ENCODE measurements around the gene TRIM41.
"Not testable (repeated sequence)": the region's sequence is repeated elsewhere in the genome, so short reads cannot be mapped to it uniquely, and the experiment has no call there.

The TRIM41 gene

GRCh38 chr5:181207960-181208253, 15.2 kb upstream of the TRIM41 start:
- Histone ChIP-seq H3K36me3 (no peaks in the 10 kb centered on the region), H3K4me1 (no peaks in the 10 kb centered on the region), H3K9me3 (no peaks in the 10 kb centered on the region), H3K4me3 (ENCODE audit: low read depth, low read length) (peak overlapping the region; percentile 10; the same call in 1 of the 2 replicates), H3K27me3 (peaks cover 25% of the 10 kb centered on the region)
- TF ChIP-seq CTCF (IDR thresholded peaks at IDR 0.05; ENCODE audit: low read depth, low read length) = no peak
- DNase-seq = no peak

- not testable (repeated sequence) for H3K4me3 ChIP-seq (ENCODE audit: low read depth, low read length); DNase-seq; H3K36me3 ChIP-seq; H3K4me1 ChIP-seq; H3K9me3 ChIP-seq
- peaks cover 19% of the 10 kb centered on the region for H3K27me3 ChIP-seq
Measured at GRCh38 chr5:181209006-181209405, 14.1 kb upstream of the TRIM41 start.

- not testable (repeated sequence) for H3K4me1 ChIP-seq, DNase-seq
Measured at GRCh38 chr5:181210148-181210547, 12.9 kb upstream of the TRIM41 start.

GRCh38 chr5:181210698-181211097, 12.4 kb upstream of the TRIM41 start:
- not testable (repeated sequence) for H3K4me1 ChIP-seq; H3K36me3 ChIP-seq; DNase-seq; H3K9me3 ChIP-seq; H3K27me3 ChIP-seq; H3K4me3 ChIP-seq (ENCODE audit: low read depth, low read length)

More at GRCh38 chr5:181210148-181210547, 12.9 kb upstream of the TRIM41 start:
- not testable (repeated sequence) for H3K27me3 ChIP-seq; H3K36me3 ChIP-seq; H3K4me3 ChIP-seq (ENCODE audit: low read depth, low read length); H3K9me3 ChIP-seq

- Histone ChIP-seq H3K27me3 (no peaks in the 10 kb centered on the region), H3K4me3 (ENCODE audit: low read depth, low read length) (no peak overlapping the region), H3K4me1 (no peaks in the 10 kb centered on the region), H3K9me3 (no peaks in the 10 kb centered on the region), H3K36me3 (no peaks in the 10 kb centered on the region)
- no peak for DNase-seq
- no peak for TF ChIP-seq CTCF (IDR thresholded peaks at IDR 0.05; ENCODE audit: low read depth, low read length)
Measured at GRCh38 chr5:181211208-181211607, 11.9 kb upstream of the TRIM41 start.

- no peaks in the 10 kb centered on the region for H3K9me3 ChIP-seq
- DNase-seq = no peak
- no peak overlapping the region for H3K4me3 ChIP-seq (ENCODE audit: low read depth, low read length)
- TF ChIP-seq CTCF (IDR thresholded peaks at IDR 0.05; ENCODE audit: low read depth, low read length) = no peak
- no peaks in the 10 kb centered on the region for H3K4me1 ChIP-seq
- no peaks in the 10 kb centered on the region for H3K36me3 ChIP-seq
- H3K27me3 ChIP-seq = no peaks in the 10 kb centered on the region
Measured at GRCh38 chr5:181212080-181212479, 11.0 kb upstream of the TRIM41 start.

GRCh38 chr5:181212934-181213333, 10.1 kb upstream of the TRIM41 start:
- H3K9me3 ChIP-seq = no peaks in the 10 kb centered on the region
- no peak for DNase-seq
- no peaks in the 10 kb centered on the region for H3K4me1 ChIP-seq
- H3K27me3 ChIP-seq = no peaks in the 10 kb centered on the region
- H3K4me3 ChIP-seq (ENCODE audit: low read depth, low read length) = no peak overlapping the region
- no peak for TF ChIP-seq CTCF (IDR thresholded peaks at IDR 0.05; ENCODE audit: low read depth, low read length)
- no peaks in the 10 kb centered on the region for H3K36me3 ChIP-seq

- not testable (repeated sequence) for H3K36me3 ChIP-seq; H3K9me3 ChIP-seq; H3K4me1 ChIP-seq; H3K27me3 ChIP-seq; DNase-seq; H3K4me3 ChIP-seq (ENCODE audit: low read depth, low read length)
Measured at GRCh38 chr5:181214249-181214648, 8.8 kb upstream of the TRIM41 start.
